Activated CD4-positive, CD25-positive, alpha-beta regulatory T cell treated with anti-CD3 and anti-CD28 coated beads, Interleukin-2, amount 50 U/mL, for 72 hours (primary cell): ENCODE data around the gene INPP5A.

Experiments
- DNase-seq: peaks from one replicate; pipeline ENCODE4 v3.0.0; 2021

INPP5A gene

GRCh38 chr10:132519382-132520176 is 18.0 kb upstream of the INPP5A start:
- DNase-seq, result peak; percentile 27

- peak; percentile 23 for DNase-seq
Measured at GRCh38 chr10:132520177-132520811, 17.3 kb upstream of the INPP5A start.

DNA sequence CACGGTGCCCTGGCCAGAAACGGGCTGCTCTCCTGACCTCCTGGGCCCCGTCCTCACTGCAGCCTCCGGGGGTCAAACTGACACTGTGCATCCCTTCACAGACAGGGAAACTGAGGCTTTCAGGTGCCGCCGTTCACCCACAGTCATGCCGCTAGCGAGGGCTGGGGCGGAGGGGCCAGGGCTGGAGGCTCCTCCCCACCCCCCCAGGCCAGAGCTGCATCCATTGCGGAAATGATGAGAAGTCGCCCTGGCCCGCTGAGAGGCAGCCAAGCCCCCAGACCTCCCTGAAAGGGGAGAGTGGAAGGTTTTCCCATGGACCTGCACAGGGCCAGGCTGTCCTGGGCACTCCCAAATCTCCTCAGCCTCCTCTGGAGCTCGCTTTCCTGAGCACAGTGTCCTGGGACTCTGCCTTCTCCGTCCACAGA is 16.5 kb upstream of the INPP5A start:
- DNase-seq, result peak; percentile 16

DNA sequence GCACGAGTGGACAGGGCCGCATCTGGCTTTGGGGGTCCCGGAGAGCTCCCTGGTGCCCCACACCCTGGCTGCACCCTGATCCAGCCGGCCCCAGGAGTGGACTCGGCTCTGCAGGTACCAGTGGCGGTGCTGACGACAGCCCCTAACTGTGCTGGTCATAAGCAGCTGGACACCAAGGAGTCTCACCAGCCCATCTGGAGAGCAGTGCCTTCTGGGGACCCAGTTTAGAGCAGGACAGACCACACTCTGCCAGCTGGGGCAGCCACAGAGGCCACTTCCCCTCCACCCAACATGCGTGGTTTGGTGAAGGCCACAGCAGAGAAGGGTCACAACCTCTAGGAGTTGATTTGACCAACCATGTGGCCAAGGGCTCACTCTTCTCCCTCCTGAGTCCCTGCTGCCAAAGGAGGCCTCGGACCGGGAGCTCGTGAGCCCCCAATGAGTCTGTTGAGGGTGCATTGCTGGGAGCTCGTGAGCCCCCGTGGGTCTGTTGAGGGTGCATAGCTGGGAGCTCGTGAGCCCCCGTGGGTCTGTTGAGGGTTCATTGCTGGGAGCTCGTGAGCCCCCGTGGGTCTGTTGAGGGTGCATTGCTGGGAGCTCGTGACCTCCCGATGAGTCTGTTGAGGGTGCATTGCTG is 16.0 kb upstream of the INPP5A start:
- DNase-seq, result peak; percentile 29

- DNase-seq, result peak; percentile 28
Measured at GRCh38 chr10:132522521-132523411, 14.8 kb upstream of the INPP5A start.

GRCh38 chr10:132523561-132524442 is 13.8 kb upstream of the INPP5A start:
- DNase-seq, result peak; percentile 23

GRCh38 chr10:132524443-132525285 is 12.9 kb upstream of the INPP5A start:
- DNase-seq, result peak; percentile 19

- DNase-seq, result no peak
Measured at GRCh38 chr10:132526676-132527075, 10.9 kb upstream of the INPP5A start.

DNA sequence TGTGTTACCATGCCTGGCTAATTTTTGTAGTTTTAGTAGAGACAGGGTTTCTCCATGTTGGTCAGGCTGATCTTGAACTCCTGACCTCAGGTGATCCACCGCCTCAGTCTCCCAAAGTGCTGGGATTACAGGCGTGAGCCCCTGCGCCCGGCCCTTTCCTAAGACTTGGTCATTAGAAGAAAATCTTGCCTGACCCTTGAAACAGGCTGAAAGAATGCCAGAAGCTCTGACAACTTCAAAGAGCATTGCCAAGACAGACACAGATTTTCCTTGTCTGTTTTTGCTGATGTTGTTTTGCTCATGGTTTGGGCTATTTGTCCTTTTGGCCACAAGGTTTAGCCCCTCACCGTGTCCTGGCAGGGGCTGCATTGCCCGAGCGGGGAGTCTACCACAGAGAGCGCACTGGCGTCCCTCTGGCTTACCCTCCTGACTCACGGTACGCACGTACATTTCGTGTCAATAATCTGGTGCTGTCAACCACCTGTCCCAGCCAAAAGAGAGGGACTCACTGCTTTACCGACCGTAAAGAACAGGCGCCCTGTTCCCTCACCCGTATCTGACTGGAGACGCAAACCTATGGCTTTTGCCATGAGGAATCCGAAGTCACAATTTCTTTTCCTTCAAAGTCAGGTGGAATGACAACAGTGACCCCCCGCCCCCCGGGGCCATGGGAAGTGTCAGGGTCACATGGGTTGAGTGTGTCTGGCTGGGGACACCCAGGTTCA is 10.1 kb upstream of the INPP5A start:
- DNase-seq, result peak; percentile 15

DNA sequence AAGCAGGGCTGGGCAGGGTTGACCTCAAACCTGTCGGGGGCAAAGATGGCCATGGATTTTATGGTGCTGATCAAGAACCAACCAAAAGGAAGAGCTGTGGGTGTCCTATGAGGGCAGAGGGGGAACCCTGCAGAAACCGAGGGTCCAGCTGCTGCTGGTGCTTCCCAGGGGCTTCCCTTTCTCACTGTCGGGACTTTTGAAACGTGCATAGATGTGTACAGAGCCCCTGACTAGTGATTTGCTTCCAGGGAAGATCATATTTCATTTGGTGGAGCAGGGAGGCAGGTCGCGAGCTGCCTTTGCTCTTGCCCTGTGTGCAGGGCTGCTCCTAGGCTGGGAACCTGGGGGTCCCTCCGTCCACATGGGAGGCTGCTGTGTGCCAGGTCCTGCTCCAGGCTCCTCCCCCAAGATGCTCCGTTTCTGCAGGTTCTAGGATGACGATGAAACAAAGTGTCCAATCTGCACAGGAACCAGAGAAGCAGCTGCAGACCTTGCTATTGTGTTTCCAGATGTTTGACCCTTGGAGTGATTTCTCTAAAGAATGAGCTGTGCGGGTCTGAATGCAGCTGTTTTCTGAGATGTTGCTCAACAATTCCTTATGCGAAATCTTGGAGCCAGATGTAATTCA is 9.4 kb upstream of the INPP5A start:
- peak; percentile 19 for DNase-seq

GRCh38 chr10:132532179-132532578 is 5.4 kb upstream of the INPP5A start:
- DNase-seq, result peak; percentile 11

- DNase-seq, result peak; percentile 1
Measured at GRCh38 chr10:132532749-132533560, 4.6 kb upstream of the INPP5A start.

- peak; percentile 24 for DNase-seq
Measured at GRCh38 chr10:132533571-132534260, 3.9 kb upstream of the INPP5A start.

DNA sequence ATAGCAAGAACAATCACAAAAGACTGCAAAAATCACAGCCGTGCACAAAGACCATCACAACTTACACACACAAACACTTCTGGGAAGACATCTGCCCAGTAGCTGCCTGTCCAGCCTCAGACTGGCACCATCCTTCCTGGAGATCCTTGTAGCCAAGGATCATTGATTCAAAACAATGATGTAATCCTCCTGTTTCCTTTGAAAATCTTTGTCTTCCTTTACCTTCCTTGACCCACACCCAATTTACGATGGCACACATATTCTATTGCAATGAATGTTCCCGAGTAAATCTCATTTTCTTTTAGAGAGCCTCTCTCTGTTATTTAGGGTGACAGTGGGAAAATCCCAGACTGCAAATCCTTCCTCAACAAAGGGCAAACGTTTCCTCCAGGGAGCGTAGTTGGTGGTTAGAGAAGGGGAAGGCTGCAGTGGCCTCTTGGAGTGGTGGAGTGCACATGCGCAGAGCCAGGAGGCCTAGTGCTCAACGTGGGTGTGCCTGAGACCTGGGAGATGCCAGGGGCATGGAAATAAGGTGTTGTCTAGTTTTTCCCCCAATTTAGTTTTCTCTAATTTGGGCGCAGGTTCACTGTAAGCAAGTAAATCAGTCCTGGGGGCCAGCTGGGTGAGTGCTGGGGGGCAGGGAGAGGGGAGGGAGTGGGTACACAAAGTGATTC is 3.1 kb upstream of the INPP5A start:
- peak; percentile 5 for DNase-seq

DNA sequence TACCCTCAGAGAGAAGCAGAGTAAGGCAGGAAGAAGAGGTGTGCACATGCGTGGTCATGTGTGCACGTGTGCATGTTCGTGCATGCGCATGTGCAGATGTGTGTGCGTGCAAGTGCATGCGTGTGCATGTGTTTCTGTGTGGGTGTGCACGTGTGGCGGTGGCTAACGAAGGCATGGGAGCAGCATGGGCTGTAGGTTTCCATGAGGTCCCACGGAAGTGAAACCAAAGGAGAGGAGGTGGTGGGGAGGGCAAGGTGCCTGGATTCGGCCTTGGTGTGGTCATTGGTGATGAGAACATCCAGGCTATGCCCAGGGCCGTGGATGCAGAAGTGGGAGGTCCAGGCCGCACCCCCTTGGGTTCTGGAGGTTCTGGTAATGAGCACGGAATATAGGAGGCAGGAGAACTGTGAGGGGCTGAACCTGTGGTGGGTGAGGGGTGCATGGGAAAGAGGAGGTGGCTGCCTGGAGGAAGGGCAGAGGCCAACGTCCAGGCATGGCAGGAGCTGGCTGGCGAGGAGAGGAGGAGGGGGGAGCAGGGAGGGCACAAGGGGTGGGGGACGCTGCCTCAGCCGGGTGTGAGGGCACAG is 2.4 kb upstream of the INPP5A start:
- peak; percentile 27 for DNase-seq

DNA sequence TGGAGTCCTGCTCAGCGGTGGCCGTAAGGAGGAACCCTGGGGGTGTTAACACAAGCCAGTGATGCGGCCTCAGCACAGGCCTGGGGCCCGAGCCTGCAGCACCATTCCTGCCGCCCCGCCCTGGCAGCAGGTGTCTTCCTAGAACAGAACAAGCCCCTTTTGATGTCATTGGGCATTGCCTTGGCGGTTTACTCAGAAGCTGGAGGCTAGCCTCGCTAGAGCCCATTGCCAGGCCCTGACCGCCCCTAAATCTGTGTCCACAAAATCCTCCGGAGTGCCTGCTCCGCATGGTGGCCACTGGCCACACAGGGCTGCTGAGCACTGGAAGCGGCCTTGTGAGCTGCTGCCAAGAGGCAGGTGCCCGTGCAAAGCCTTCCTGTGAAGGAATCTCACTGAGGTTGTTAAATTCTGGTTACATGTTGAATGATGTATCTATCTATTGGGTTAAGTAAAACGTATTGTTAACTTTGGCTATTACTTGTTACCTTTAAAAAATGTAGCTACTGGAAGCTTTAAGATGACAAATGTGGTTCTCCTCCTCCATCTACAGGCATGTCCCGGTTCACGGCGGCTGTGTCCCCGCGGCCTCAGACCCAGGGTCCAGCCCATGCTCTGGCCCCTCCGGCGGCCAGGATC is 1.2 kb upstream of the INPP5A start:
- DNase-seq, result no peak
